Natural killer cell (primary cell): ENCODE results near the gene PDCD1LG2. TPM values are rescaled to one million over a fixed set of nuclear protein-coding genes. Genes with fewer than 3 reads are reported as not detected.

Source experiments
- ATAC-seq, 3 donors: fragments of 150-1000 bp in 2 of 3; fragments of 200-7000 bp in 1 of 3; cut with Tn5 transposase; 1 replicate in 1 of 3; 2 replicates in 2 of 3; pipeline ENCODE4 v1.10.0; 2021; ENCODE audit warnings: mild to moderate bottlenecking in 2 of 3, moderate library complexity in 2 of 3
- DNase-seq, 2 donors: peaks; one replicate each; pipeline versions ENCODE4 v3.0.0 to v3.0.0-alpha.2; 2013 to 2021; ENCODE audit warnings: mixed read lengths in 1 of 2
- H3K27ac ChIP-seq: one replicate; pipeline ENCODE4 v1.5.1; 2013; ENCODE audit warnings: mild to moderate bottlenecking, low read length
- H3K27me3 ChIP-seq: one replicate; pipeline ENCODE4 v1.6.1; 2013; ENCODE audit warnings: low read length; ENCODE audit not compliant: control insufficient read depth, insufficient read depth
- H3K36me3 ChIP-seq: one replicate; pipeline ENCODE4 v1.6.1; 2013; ENCODE audit warnings: low read length; ENCODE audit not compliant: control insufficient read depth, insufficient read depth
- H3K4me1 ChIP-seq: one replicate; pipeline ENCODE4 v1.6.1; 2013; ENCODE audit warnings: low read length; ENCODE audit not compliant: control insufficient read depth, insufficient read depth
- H3K4me3 ChIP-seq: one replicate; pipeline ENCODE4 v1.5.1; 2013; ENCODE audit warnings: low read length
- H3K9me3 ChIP-seq: one replicate; pipeline ENCODE4 v1.6.1; 2013; ENCODE audit warnings: low read length; ENCODE audit not compliant: control insufficient read depth, insufficient read depth
- H3K27ac Mint-ChIP-seq, 2 donors: one replicate each; pipeline ENCODE4 v1.8.0; 2022; ENCODE audit warnings: mild to moderate bottlenecking in 2 of 2, mixed read lengths in 2 of 2, moderate library complexity in 1 of 2
- H3K27me3 Mint-ChIP-seq, 2 donors: one replicate each; pipeline ENCODE4 v1.8.0; 2022; ENCODE audit warnings: low read depth in 2 of 2, mixed read lengths in 2 of 2
- H3K36me3 Mint-ChIP-seq: one replicate; pipeline ENCODE4 v1.8.0; 2022; ENCODE audit warnings: mixed read lengths
- H3K4me1 Mint-ChIP-seq, 2 donors: one replicate each; pipeline ENCODE4 v1.8.0; 2022; ENCODE audit warnings: mixed read lengths in 2 of 2
- H3K4me3 Mint-ChIP-seq: one replicate; pipeline ENCODE4 v1.8.0; 2022; ENCODE audit warnings: mild to moderate bottlenecking, moderate library complexity, mixed read lengths
- H3K9me3 Mint-ChIP-seq, 2 donors: one replicate each; pipeline ENCODE4 v1.8.0; 2022; ENCODE audit warnings: mixed read lengths in 2 of 2
- CTCF ChIP-seq: fragments of 200-600 bp; IDR thresholded peaks from one replicate; pipeline ENCODE4 v1.8.0; 2022; ENCODE audit warnings: antibody characterized with exemption
- WGBS: methylation state at CpG from one replicate; pipeline ENCODE4 v1.1.7; 2013; ENCODE audit warnings: missing lambda C conversion rate; ENCODE audit not compliant: insufficient coverage; 5-methylcytosine and 5-hydroxymethylcytosine counted together
- intact Hi-C: fragments of 100-400 bp; cut with micrococcal nuclease; formaldehyde crosslinking; loops from one replicate; pipeline ENCODE4 v1.14.2; 2022
- total RNA-seq, 4 donors: library from RNA; stranded (reverse); fragments of 120-200 nt in 1 of 4; gene quantifications; one replicate each; pipeline versions ENCODE4 v1.2.3 to v1.2.4, GENCODE V29; 2013 to 2022

The PDCD1LG2 gene
- total RNA-seq, 3 donors from 2014 or later (not counting 1 experiment from before 2014, with no cell fraction given): 0.14 to 1.2 (median 0.16) TPM

GRCh38 chr9:5592904-5593303 is 82.6 kb downstream of the PDCD1LG2 start:
- Mint-ChIP-seq H3K9me3 (no peaks in the 10 kb centered on the region), H3K4me1 (no peaks in the 10 kb centered on the region), H3K36me3 (no peaks in the 10 kb centered on the region), H3K27me3 (no peaks in the 10 kb centered on the region), H3K27ac (no peak overlapping the region), H3K4me3 (no peak overlapping the region)
- Histone ChIP-seq H3K9me3 (no peaks in the 10 kb centered on the region), H3K27me3 (no peaks in the 10 kb centered on the region), H3K4me3 (no peak overlapping the region), H3K4me1 (no peaks in the 10 kb centered on the region), H3K36me3 (no peaks in the 10 kb centered on the region), H3K27ac (no peak overlapping the region)
- intact Hi-C loops: loop anchor here (5.0 kb wide), 1 partner anchor 141 kb away; the partner anchor contains the start of gene CD274
- ATAC-seq: no peak
- 97% methylated on average over 4 of the region's 5 CpGs for WGBS
- DNase-seq: no peak
- TF ChIP-seq CTCF: no peak

GRCh38 chr9:5593904-5594303 is 83.6 kb downstream of the PDCD1LG2 start:
- Mint-ChIP-seq H3K9me3 (no peaks in the 10 kb centered on the region), H3K4me1 (no peaks in the 10 kb centered on the region), H3K27ac (no peak overlapping the region), H3K36me3 (no peaks in the 10 kb centered on the region), H3K4me3 (no peak overlapping the region), H3K27me3 (no peaks in the 10 kb centered on the region)
- WGBS: no CpG with 5 or more reads among the region's 2 CpGs
- intact Hi-C loops: loop anchor here (5.0 kb wide), 1 partner anchor 142 kb away; the partner anchor contains the start of gene CD274
- ATAC-seq: no peak
- no peak overlapping the region for H3K27ac ChIP-seq
- TF ChIP-seq CTCF: no peak
- H3K4me1 ChIP-seq: no peaks in the 10 kb centered on the region
- DNase-seq: no peak
- no peaks in the 10 kb centered on the region for H3K27me3 ChIP-seq
- H3K9me3 ChIP-seq: no peaks in the 10 kb centered on the region
- H3K4me3 ChIP-seq: no peak overlapping the region
- H3K36me3 ChIP-seq: no peaks in the 10 kb centered on the region

GRCh38 chr9:5596173-5596572 is 85.8 kb downstream of the PDCD1LG2 start:
- H3K27ac ChIP-seq: no peak overlapping the region

More at GRCh38 chr9:5596173-5596572, 85.8 kb downstream of the PDCD1LG2 start:
- no peaks in the 10 kb centered on the region for H3K36me3 Mint-ChIP-seq
- intact Hi-C loops: no loop called here
- ATAC-seq (no peak), DNase-seq (no peak)
- WGBS: 32% methylated on average over 2 of the region's 2 CpGs
- no peaks in the 10 kb centered on the region for H3K9me3 Mint-ChIP-seq
- Histone ChIP-seq H3K4me1 (peaks cover 4% of the 10 kb centered on the region), H3K4me3 (no peak overlapping the region), H3K36me3 (no peaks in the 10 kb centered on the region), H3K9me3 (no peaks in the 10 kb centered on the region), H3K27me3 (no peaks in the 10 kb centered on the region)
- peaks cover 7 to 12% of the 10 kb centered on the region in 2 donors for H3K4me1 Mint-ChIP-seq
- no peaks in the 10 kb centered on the region for H3K27me3 Mint-ChIP-seq
- H3K4me3 Mint-ChIP-seq: no peak overlapping the region
- H3K27ac Mint-ChIP-seq: no peak overlapping the region
- no peak for TF ChIP-seq CTCF
